WI38 (cell line): ENCODE results near the gene FBXL14.

ENCODE experiments used
- H3K4me3 ChIP-seq: 2 replicates; pipeline ENCODE4 v1.5.1; 2011; ENCODE audit warnings: low read depth, mild to moderate bottlenecking, control low read depth, low read length
- TF ChIP-seq, protein P1 (sequence below): IDR thresholded peaks from 2 replicates; pipeline ENCODE4 v1.5.1; 2012; ENCODE audit warnings: low read depth, mild to moderate bottlenecking, control low read depth, low read length

FBXL14 gene

DNA sequence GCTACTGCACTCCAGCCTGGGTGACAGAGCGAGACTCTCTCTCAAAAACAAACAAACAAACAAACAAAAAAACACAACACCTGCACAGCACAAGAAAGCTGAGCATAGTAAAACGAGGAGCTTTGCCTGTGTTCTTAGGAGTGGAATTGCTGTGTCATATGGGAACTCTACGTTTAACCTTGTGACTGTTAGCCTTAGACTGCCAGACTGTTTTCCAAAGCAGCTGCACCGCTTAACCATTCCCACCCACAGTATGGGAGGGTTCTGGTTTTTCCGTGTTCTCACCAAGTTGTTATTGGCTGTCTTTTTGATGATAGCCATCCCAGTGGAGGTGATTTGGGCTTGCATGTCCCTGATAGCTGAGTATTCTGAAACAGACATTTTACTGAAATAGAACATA, 43.8 kb upstream of the FBXL14 start:
- no peak overlapping the region for H3K4me3 ChIP-seq
- TF ChIP-seq, protein P1, sequence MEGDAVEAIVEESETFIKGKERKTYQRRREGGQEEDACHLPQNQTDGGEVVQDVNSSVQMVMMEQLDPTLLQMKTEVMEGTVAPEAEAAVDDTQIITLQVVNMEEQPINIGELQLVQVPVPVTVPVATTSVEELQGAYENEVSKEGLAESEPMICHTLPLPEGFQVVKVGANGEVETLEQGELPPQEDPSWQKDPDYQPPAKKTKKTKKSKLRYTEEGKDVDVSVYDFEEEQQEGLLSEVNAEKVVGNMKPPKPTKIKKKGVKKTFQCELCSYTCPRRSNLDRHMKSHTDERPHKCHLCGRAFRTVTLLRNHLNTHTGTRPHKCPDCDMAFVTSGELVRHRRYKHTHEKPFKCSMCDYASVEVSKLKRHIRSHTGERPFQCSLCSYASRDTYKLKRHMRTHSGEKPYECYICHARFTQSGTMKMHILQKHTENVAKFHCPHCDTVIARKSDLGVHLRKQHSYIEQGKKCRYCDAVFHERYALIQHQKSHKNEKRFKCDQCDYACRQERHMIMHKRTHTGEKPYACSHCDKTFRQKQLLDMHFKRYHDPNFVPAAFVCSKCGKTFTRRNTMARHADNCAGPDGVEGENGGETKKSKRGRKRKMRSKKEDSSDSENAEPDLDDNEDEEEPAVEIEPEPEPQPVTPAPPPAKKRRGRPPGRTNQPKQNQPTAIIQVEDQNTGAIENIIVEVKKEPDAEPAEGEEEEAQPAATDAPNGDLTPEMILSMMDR: no peak

DNA sequence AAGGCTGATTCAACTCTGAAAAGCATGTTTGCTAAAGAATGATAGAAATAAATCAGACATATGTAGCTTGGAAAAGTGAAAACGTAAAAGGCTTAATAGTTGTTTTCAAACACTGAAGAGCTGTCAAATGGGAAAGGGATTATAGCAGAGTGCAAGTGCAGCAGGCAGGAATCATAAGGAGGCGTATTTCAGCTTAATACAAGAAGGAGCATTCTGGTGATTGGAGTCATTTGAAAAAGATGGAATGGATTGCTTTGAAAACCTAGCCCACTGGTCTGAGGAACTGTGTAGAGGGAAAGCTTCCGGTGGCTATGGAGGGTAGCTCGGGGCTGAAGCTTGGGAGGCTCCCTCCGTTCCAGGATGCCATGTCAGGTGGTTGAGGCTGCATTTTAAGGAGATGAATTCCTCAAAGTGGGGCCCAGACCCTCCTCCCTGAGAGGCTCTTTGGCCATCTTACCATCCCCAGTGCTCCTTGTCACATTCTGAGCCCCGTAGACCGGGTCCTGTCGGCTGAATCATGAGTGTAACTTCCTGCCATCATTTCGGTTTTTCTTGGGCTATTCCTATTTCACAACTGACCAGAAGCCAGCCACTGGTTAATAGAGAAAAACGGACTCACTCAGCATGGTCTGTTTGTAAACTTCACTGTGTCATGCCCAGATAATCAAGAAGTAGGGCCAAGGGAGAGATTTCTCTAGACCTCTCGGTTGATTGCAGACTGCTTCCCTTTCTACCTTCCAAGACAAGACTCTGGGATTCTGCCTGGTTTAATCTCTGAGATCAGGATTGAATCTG, 41.1 kb upstream of the FBXL14 start:
- TF ChIP-seq, protein P1: no peak
- H3K4me3 ChIP-seq: no peak overlapping the region

DNA sequence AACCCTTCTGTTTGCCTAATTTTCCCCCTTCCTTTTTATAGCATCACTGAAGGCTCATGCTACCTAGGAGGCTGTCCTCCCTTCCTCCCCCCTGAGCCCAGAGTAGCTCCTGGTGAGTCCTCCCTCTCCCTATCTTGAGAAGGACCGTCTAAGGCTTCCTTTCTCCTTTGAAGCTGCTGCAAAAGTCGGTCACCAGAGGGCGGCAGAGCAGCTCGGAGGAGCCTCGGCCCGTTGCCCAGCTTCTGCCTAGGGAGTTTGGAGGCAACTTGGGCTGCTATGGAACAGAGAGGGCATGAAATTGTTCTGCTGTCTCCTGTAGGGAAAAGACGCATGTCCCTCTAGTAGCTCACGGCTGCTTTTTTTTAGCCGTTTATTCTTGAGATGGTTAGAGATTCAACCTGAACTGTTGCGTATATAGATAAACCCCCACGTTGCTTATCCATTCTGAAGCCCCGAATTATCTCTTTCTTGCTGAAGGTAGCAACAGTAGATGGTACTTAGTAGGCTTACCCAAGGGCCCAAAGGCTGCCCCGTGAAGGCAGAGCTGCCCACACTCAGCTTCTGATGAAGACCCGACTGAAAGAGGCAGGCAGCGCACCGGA, 40.3 kb upstream of the FBXL14 start:
- TF ChIP-seq, protein P1: peak; percentile 87
- H3K4me3 ChIP-seq: no peak overlapping the region

DNA sequence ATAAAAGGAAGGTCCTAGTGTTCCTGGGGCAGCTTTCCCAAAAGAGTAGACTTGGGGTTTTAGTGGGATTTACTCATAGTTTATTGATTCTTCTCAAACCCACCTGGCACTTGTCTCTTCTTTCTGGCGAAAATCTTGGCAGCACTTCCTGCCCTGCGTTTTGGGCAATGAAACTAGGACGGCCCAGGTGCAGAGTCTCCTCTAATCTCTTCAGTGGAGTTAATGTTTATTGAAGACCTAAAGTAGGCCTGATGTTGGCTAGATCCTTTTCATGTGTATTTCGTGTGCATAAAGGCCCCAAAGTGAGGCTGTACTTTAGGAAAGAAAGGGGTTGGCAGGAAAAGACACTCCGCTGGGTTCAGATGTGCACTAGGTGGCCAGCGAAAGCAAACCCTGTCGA, 39.8 kb upstream of the FBXL14 start:
- H3K4me3 ChIP-seq: no peak overlapping the region
- TF ChIP-seq, protein P1: no peak

DNA sequence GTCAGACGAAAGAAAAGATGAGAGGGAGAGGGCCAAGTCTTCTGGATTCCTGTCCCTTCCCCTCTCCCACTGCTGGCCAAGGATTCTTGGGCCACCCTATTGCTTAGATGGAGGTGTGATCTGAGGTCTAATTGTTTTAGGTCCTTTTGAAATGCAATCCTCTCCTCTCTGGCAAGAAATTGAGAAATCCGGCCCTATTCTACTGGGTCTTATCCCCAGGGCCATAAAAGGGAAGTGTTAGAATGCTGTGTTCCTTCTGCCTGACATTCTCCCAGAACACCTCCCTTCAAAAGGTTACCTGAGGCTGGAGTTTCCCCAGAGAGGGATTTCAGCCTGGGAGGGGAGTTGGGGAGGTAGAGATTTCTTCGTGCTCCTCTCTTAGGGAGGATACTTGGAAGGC, 39.1 kb upstream of the FBXL14 start:
- TF ChIP-seq, protein P1: no peak
- no peak overlapping the region for H3K4me3 ChIP-seq

DNA sequence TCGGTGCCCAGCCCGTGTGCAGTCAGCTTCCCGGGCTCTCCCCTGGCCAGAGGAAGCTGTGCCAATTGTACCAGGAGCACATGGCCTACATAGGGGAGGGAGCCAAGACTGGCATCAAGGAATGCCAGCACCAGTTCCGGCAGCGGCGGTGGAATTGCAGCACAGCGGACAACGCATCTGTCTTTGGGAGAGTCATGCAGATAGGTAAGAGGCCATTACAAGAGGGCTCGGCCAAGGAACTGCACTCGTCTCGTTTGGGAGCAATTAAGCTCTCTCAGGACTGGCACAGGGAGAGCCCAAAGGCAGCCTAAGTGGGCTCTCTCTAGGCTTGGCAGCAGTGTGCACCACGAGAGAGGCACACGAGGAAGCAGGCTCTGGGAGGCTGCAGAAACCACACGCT, 38.3 kb upstream of the FBXL14 start:
- H3K4me3 ChIP-seq: no peak overlapping the region
- TF ChIP-seq, protein P1: no peak

DNA sequence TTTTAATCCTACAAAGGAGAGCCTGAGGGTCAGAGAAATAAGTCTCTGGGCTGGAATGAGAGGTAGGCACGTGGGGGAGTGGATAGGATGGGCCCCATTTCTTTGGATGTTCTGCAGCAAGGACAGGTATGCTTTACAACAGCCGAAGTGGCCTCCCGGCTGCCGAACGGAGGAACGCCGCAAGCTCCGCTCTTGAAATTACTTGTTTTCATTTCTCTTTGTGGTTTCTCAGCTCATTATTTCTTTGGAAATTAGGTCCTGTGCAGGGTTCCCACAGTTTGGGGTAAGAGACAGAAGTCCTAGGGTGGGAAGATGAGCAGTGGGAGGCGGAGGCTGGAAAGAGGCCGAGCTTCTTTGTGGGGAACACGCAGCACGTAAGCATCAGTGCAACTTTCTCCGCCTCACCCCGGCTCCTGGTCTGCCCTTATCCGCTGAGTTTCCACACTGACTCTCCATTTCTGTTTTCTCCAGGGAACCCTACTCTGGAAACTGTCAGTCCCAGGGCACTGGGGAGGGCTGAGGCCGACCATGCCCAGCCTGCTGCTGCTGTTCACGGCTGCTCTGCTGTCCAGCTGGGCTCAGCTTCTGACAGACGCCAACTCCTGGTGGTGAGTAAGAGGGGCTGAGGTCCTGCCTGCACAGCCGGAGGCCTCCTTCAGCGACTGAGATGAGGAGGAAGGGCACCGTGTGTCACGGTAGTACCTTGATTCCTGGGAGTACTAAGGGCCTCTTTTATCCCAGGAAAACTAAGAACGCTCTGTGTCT, 36.6 kb upstream of the FBXL14 start:
- TF ChIP-seq, protein P1: no peak
- H3K4me3 ChIP-seq: no peak overlapping the region
